Measurements from ENCODE around the gene DAB2IP.
"Not testable (repeated sequence)": the region's sequence is repeated elsewhere in the genome, so short reads cannot be mapped to it uniquely, and the experiment has no call there.

Gene DAB2IP

GRCh38 chr9:121731919-121732318 is 80.5 kb downstream of the DAB2IP start:
- no peak for DNase-seq

GRCh38 chr9:121732389-121732788 is 81.0 kb downstream of the DAB2IP start:
- DNase-seq: no peak

GRCh38 chr9:121732886-121733285 is 81.5 kb downstream of the DAB2IP start:
- DNase-seq: no peak

- no peak for DNase-seq
Observed at GRCh38 chr9:121734465-121734864, 83.0 kb downstream of the DAB2IP start.

GRCh38 chr9:121735065-121735792 is 83.8 kb downstream of the DAB2IP start:
- DNase-seq: no peak

- no peak for DNase-seq
Observed at GRCh38 chr9:121735793-121736770, 84.6 kb downstream of the DAB2IP start.

- DNase-seq: no peak
Observed at GRCh38 chr9:121736934-121737462, 85.6 kb downstream of the DAB2IP start.

GRCh38 chr9:121737481-121737931 is 86.1 kb downstream of the DAB2IP start:
- DNase-seq: no peak

GRCh38 chr9:121738411-121738810 is 87.0 kb downstream of the DAB2IP start:
- DNase-seq: no peak

- no peak for DNase-seq
Observed at GRCh38 chr9:121738968-121739367, 87.5 kb downstream of the DAB2IP start.

GRCh38 chr9:121739971-121740370 is 88.5 kb downstream of the DAB2IP start:
- DNase-seq: no peak

- no peak for DNase-seq
Observed at GRCh38 chr9:121741228-121741918, 89.9 kb downstream of the DAB2IP start.

GRCh38 chr9:121741919-121742283 is 90.5 kb downstream of the DAB2IP start:
- DNase-seq: not testable (repeated sequence)

GRCh38 chr9:121742923-121743322 is 91.5 kb downstream of the DAB2IP start:
- no peak for DNase-seq

- DNase-seq: peak; percentile 40
Observed at GRCh38 chr9:121743441-121744001, 92.1 kb downstream of the DAB2IP start.

- DNase-seq: no peak
Observed at GRCh38 chr9:121744002-121744686, 92.7 kb downstream of the DAB2IP start.

GRCh38 chr9:121744687-121745395 is 93.4 kb downstream of the DAB2IP start:
- DNase-seq: no peak

GRCh38 chr9:121745396-121745695 is 93.9 kb downstream of the DAB2IP start:
- DNase-seq: no peak

- no peak for DNase-seq
Observed at GRCh38 chr9:121746411-121746810, 95.0 kb downstream of the DAB2IP start.

GRCh38 chr9:121746866-121747265 is 95.4 kb downstream of the DAB2IP start:
- no peak for DNase-seq

- DNase-seq: no peak
Observed at GRCh38 chr9:121748074-121748473, 96.6 kb downstream of the DAB2IP start.

Data from DMS79 (cell line).